Measurements from ENCODE around the gene MPP3.
"Not testable (repeated sequence)": the region's sequence is repeated elsewhere in the genome, so short reads cannot be mapped to it uniquely, and the experiment has no call there.

Gene MPP3

DNA sequence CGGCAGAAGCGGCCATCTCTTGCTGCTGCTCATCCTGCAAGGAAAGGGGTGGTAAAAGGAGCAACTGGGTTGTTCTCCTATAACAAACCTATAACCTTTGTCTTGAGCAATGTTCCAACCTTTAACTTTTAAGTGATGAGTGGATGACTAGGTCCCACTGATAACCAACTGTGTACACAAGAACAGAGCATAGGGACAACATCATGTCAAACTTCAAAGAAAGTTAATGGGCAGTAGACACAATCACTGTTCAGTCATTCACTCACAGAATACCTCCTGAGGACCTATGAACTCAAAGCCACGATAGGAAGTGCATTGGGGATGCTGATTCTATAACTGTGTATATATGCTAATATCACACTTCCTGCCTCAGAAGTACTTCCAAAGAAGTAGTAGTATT is 31.1 kb downstream of the MPP3 start:
- no peak for DNase-seq

DNA sequence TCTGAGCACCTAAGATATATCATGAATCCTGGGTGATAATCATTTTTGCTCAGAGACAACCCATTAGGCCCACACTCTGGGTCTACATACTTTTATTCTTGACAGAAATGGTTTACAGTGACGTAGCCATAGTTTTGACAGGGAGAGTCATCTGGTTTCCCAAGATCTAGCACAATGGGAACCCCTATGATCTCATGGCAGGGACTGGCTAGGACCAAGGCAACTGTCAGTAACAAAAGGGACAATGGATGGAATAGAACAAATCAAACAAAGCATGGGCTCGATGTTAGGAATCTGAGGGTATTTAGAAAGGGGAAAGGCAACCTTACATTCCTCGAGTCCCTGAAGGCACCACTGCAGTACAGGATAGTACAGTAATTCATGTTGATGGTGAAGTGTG is 32.2 kb downstream of the MPP3 start:
- no peak for DNase-seq

DNA sequence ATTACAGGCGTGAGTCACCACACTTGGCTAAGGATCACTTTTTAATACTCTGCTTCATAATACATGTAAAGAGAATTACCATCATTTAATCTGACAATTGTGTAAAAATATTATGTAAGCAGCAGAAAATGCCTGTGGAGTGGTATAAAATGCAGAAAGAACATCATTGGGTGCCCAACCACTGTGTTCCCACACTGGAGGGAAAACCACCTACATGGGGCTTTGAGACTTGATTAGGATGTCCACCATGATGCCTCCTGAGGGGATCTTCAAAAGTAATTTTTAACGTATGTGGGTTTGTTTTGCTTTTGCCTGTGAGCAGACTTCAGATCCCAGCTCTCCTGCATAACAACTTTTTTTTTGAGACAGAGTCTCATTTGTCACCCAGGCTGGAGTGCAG is 33.9 kb downstream of the MPP3 start:
- DNase-seq = no peak

DNA sequence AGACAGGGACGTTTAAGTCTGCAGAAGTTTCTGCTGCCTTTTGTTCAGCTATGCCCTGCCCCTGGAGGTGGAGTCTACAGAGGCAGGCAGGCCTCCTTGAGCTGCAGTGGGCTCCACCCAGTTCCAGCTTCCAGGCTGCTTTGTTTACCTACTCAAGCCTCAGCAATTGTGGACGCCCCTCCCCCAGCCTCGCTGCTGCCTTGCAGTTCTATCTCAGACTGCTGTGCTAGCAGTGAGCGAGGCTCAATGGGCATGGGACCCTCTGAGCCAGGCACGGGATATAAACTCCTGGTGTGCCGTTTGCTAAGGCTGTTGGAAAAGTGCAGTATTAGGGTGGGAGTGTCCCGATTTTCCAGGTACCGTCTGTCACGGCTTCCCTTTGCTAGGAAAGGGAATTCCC is 34.9 kb downstream of the MPP3 start:
- not testable (repeated sequence) for DNase-seq

GRCh38 chr17:43792668-43793067 is 40.3 kb downstream of the MPP3 start:
- DNase-seq = not testable (repeated sequence)

DNA sequence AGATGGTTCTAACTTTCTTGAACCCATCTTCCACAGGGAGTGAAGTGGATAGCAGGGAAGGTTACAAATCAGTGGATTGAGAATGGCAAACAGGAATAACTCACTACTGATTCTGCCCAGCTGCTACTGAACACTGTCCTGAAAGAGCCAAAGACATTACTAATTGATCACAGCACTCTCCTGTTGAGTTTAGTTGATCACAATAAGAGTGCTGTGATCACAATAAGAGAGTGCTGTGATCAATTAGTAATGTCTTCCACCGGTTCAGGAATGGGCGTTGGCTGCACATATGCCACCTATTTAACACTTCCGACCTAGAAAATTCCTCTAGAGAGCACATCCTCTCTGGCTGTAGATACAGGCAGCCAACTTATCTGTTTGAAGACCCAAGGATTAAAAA is 41.4 kb downstream of the MPP3 start:
- DNase-seq = peak; percentile 85

- peak; percentile 35 for DNase-seq
Observed at GRCh38 chr17:43790311-43790940, 42.5 kb downstream of the MPP3 start.

DNA sequence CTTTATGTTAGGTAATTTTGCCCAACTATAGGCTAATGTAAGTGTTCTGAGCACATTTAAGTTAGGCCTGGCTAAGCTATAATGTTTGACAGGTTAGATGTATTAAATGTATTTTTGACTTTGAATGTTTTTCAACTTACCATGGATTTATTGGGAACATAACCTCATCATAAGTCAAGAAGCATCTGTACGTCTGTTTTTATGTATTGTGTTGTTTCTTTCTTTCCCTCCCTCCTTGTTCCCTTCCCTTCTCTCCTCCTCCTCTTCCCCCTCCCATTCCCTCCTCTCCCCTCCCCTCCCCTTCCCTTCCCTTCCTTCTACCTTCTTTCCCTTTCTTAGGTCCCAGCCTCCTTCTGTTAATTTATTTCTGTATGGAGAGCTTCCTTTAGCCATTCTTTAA is 43.5 kb downstream of the MPP3 start:
- no peak for DNase-seq

DNA sequence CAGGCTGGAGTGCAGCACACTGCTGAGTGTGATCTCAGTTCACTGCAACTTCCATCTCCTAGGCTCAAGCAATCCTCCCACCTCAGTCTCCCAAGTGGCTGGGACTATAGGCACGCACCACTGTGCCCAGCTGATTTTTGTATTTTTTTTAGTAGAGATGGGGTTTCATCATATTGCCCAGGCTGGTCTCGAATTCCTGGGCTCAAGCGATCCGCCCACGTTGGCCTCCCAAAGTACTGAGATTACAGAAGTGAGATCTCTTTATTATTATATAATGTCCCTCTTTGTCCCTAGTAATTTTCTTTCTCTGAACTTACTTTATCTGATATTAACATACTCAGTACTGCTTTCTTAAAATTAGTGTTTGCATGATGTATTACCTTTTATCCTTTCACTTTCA is 44.4 kb downstream of the MPP3 start:
- DNase-seq = no peak

DNA sequence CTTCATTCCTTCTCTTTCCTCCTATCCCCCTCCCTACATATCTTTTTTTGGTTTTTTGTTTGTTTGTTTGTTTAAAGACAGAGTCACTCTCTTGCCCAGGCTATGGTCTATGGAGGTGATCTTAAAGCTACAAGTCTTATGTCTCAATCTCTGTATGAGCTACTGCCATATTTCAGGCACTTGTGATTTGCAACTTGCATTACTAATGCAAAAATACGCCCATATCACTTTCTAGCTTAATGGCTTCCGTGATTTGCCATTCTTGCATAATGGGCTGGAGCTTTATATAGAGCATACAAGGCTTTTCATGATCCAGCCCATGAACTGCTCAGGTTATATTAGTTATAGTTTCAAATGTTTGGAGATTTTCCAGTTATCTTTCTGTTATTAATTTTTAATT is 45.2 kb downstream of the MPP3 start:
- no peak for DNase-seq

- DNase-seq = no peak
Observed at GRCh38 chr17:43784628-43785101, 48.3 kb downstream of the MPP3 start.

DNA sequence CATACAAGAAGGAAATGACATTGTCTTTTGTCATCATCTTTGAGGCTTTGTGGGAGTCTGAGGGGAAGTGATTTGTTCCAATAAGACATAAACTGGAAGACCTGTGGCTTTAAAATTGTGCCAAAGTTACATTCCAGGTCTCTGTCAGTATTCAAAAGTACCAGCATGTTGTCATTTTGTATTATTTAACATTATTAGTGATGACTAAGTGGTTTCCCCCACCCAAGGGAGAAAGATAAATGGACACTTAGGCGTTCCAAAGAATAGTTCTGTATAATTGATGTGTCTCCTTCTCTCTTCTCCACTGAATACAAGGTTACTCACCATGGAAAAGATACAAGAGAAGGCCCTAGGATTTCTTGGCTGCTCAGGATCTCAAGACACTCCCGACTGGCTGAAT is 48.9 kb downstream of the MPP3 start:
- DNase-seq = no peak

- no peak for DNase-seq
Observed at GRCh38 chr17:43782913-43783680, 49.8 kb downstream of the MPP3 start.

GRCh38 chr17:43780135-43780534 is 52.8 kb downstream of the MPP3 start, which contains the start of gene CFAP97D1:
CFAP97D1 (plus strand) TSS chr17:43780435; CDS start chr17:43780463, 28 bp downstream.
- no peak for DNase-seq

GRCh38 chr17:43779145-43780125 is 53.5 kb downstream of the MPP3 start:
- DNase-seq = peak; percentile 44

GRCh38 chr17:43778337-43779144 is 54.4 kb downstream of the MPP3 start, which contains the start of gene DUSP3:
DUSP3 (minus strand) TSS chr17:43778977; CDS start chr17:43778924, 53 bp downstream.
- peak; percentile 49 for DNase-seq

GRCh38 chr17:43774304-43775250 is 58.4 kb downstream of the MPP3 start:
- no peak for DNase-seq

- DNase-seq = no peak
Observed at GRCh38 chr17:43772877-43773648, 59.9 kb downstream of the MPP3 start.

GRCh38 chr17:43771463-43771862 is 61.5 kb downstream of the MPP3 start:
- no peak for DNase-seq

DNA sequence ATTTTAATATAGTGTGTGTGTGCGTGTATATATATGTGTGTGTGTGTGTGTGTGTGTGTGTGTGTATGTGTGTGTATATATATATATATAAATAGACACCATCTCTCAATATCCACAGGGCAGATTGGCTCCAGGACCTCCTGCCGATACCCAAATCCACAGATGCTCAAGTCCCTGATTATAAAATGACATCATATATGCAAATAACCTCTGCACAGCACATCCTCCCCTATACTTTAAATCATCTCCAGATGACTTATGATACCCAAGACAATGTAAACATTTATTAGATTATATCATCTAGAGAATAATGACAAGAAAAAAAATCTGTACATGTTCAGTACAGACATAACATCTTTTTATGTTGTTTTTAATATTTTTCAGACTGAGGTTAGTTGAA is 62.0 kb downstream of the MPP3 start:
- no peak for DNase-seq
